Ramos (cell line): ENCODE results near the gene C8G.

Experiments
- in situ Hi-C: fragments of 300-500 bp; cut with MboI; formaldehyde crosslinking; loops from one replicate; pipeline ENCODE4 v1.14.3; 2022; ENCODE audit warnings: low sequenced_read_pairs; ENCODE audit not compliant: unreplicated experiment

Gene C8G

GRCh38 chr9:136944519-136945332 is at the start of gene C8G, which contains the start of gene FBXW5:
TSS of gene C8G (plus strand) at chr9:136945243. CDS start at chr9:136945321, 78 bp downstream.
TSS of gene FBXW5 (minus strand) at chr9:136944738. CDS start at chr9:136944083, 655 bp downstream.
- in situ Hi-C loops: no loop called here

DNA sequence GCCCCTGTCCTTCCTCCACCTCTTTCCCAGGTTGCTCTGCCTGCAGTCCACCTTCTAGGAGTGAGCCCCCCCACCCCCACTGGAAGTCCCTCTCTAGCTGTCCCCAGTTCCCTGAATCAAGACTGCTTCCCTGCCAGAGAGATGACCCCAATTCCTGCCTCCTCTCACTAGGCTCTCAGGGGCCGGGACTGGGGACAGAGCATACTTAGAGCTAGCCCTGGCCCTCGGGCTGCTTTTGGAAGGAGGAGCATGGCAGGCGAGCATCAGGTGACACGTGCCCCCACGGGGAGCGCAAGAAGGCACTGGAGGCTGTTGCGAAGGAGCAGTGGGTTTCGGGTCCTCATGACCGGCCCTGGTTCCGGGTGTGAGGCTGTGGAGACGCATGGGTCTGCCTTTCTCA is 49.0 kb upstream of the C8G start:
- in situ Hi-C loops: no loop called here

DNA sequence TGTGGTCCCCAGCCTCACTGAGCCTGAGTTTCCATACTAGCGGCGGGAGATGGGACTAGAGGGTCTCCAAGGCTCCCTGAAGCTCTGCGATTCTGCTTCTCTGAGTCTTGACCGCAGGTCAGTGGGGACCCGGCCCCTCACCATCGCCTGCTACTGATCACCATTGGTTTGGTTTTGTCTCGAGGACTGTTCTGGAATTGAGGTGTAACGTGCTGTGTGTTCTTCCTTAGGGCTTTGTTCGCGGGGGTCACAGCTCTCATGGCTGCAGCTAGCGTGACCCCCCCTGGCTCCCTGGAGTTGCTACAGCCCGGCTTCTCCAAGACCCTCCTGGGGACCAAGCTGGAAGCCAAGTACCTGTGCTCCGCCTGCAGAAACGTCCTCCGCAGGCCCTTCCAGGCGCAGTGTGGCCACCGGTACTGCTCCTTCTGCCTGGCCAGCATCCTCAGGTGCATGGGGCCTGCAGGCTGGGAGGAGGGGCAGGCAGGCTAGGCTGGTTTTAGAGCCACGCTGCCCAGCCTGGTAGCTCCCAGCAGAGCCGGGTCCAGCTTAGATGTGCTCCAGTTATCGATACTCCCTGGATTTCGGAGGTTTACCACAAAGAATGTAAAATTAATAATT is 46.5 kb upstream of the C8G start:
- in situ Hi-C loops: no loop called here

GRCh38 chr9:136899196-136899595 is 45.8 kb upstream of the C8G start:
- in situ Hi-C loops: no loop called here

DNA sequence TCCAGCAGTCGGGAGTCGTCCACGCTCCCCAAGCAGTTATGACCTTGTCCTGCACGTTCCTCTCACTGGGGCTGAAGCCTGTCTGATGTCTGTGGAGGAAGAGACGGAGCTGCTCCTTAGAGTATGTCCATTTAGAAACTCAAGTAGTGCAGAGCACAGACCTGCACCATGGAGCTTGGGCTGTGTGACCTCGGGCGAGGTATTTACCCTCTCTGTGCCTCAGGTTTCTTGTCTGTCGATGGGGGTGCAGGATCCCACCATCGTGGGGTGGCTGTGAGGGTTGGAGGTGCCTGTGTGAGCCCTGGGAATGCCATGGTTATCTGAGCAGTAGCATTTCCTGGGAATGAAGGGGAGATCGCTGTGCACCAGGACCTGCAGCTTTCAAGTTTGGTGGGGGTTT is 44.5 kb upstream of the C8G start:
- in situ Hi-C loops: no loop called here

- in situ Hi-C loops: no loop called here
Measured at GRCh38 chr9:136900988-136901515, 44.0 kb upstream of the C8G start.

DNA sequence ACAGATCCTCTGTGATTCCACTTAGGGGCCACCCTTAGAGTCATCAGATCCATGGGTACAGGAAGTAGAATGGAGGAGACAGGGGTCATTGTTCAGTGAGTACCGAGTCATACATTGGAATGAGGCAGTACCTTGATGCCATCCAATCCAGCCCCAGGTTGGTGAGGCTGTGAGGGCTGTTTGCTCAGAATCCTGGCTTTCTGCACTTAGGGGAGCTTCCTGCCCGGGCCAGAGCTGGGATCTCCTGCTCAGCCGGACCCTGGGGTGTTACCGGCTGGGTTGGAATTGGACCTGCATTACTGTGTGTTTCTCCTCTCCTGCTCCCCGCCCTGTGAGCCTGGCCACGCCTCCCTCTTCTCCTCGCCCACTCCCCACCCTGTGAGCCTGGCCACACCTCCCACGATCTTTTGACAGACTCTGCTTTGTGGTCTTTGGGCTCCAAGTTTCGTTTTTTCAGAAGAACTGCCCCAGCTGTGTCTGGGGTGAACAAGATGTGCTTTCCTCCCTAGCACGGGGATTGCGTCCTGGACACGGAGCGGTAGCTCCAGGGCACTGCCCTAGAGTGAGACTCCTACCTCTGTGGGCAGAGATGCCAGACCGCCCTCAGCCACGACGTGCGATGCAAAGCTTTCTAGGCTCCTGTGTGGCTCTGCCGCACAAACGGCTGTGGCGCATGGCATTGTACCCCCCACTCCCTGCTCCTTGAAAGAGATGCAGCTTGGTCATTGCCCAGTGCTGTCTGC is 43.4 kb upstream of the C8G start:
- in situ Hi-C loops: no loop called here

DNA sequence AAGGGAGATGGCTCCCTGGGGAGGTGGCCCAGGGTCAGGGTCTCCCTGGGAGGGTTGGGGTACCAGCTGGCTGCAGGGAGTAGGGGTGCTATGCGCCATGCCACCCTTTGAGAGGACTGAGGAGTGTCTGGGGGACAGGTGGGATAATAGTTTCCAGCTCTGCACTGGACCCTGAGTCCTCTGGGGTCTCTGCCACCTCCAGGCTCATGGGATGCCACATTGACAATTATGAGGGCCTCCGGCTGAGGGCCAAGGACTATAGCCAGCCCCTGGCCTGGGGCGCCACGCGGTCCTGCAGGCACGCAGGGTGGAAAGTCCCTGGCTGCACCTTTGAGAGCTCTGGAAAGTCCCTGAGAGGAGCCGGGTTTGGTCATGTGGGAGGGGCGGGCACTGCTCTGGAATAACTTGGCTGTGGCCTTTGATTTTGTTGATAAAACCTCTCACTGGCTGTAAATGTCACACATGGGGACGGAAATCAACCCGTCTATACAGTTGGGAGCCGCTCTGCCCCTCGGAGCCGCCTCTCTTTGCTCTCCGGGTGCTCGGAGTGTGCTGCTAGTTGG is 42.7 kb upstream of the C8G start:
- in situ Hi-C loops: no loop called here

- in situ Hi-C loops: no loop called here
Measured at GRCh38 chr9:136903041-136903554, 41.9 kb upstream of the C8G start.

GRCh38 chr9:136906266-136906665 is 38.8 kb upstream of the C8G start:
- in situ Hi-C loops: no loop called here

- in situ Hi-C loops: no loop called here
Measured at GRCh38 chr9:136907011-136907914, 37.8 kb upstream of the C8G start.

DNA sequence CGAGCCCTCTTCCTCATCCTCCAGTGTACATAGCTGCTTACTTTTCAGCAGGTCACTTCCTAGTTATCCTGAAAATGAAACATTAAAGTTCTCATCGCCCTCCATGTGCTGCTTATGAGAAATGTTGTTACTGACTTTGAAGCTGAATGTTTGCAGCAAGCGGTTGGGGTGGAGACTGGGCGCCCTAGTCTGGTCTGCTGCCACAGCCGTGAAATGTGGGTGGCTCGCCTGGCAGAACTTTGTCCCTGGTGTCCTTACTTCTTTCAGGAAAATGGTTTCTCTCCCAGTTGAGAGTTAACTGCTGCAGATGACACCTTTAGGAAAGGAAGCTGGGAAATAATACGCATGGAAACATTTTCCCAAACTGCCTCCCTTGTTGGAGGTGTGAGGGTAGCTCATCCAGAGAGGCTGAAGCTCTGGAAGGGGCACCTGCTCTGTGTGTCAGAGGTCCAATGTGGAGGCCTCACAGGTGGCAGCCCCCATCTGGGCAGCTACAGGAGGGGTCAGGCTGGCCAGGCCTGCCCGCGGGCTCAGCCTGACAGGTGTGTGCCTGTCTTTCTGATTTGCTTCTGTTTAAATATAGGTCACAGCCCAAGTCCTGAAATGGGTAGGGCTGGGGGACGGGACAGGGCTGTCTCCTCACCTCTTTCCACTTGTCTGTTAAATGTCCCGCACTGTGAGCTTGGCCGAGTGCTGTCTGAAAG is 34.7 kb upstream of the C8G start:
- in situ Hi-C loops: no loop called here

- in situ Hi-C loops: no loop called here
Measured at GRCh38 chr9:136910901-136911245, 34.2 kb upstream of the C8G start.

- in situ Hi-C loops: no loop called here
Measured at GRCh38 chr9:136913701-136914438, 31.2 kb upstream of the C8G start.

DNA sequence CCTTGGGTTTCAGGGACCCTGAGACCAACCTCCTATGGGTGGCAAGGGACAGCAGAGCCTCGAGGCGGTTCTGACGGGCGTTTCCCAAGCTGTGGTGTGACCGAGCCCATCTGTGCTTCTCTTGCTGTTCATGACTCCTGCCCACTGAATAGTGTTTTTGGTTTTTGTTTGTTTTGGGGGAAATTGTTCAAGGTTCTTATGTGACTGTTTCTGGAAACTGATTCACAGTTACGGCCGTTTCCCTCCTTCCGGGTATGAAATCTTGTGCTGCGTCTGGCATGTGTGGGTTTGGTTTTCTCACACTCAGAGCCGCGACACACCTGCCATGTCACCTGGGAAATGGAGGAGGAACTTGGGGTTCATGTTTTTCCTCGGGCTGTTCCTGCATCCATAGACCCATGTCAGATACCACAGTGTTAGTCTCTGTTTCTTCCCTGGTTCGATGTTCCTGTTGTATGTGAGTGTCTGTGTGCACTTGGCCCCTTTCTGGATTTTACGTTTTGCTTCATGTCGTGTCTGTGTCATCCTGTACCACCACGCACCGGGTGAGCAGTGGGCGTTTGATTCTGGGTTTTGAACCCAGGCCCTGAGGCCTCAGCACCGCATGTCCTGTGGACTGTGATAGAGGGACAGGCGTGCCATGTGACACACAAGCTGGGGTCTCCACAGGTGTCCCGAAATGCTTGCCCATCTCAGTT is 29.3 kb upstream of the C8G start:
- in situ Hi-C loops: no loop called here

DNA sequence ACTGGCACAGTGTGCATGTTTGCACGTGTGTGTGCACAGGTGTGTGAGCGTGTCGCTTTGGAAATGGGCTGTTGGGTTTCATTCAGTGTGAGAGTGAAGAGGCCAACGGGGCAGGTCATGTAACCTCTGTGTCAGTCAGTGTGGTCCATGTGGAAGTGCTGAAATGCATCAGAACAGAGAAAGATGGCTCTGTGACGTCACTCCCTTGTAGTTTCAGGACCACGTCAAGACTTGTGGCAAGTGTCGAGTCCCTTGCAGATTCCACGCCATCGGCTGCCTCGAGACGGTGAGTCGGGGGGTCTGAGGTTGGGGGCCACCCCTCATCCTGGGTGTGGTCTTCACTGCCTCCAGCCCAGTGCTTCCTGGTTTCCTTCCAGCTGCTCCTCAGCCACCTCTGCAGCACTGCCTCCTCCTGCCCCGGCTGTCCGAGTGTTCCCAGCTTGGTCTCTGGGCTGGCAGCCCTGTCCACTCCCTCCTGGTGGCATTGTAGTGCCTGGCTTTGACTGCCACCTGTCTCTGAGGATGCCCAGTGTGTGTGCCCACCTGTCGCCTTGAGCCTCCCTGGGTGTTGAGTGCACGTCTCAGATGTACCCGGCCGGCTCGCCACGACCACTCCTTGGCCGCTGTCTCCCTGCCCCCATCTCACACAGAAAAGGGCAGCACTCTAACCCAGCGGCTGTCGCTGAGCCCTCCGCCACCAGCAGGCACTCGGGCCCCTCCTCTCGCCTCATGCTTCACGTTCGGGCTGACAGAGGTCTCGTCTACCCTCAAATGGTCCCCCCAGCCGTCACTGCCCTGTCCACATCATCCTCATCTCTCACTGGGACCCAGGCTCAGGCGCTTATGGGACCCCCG is 28.5 kb upstream of the C8G start:
- in situ Hi-C loops: no loop called here

DNA sequence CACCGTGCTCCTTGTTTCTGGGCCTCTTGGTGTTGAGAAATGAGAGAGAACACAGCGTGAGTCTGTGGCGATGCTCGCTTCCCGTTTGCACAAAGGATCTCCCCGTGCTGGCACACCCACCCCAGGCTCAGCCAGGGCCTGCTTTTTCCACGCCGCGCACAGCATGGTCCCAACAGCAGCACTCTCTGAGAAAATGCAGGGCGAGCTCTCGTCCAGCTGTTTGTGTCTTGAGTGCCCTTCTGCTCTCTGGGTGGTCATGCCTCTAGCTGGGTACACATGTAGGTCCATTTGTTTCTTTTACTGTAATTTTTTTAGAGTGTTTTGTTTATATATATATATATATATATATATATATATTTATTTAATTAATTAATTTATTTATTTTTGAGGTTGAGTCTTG is 27.1 kb upstream of the C8G start:
- in situ Hi-C loops: no loop called here
